Mucosa of descending colon (tissue), 3 donors: ENCODE measurements around the gene CDX1. TPM values are rescaled to one million over a fixed set of nuclear protein-coding genes. Genes with fewer than 3 reads are reported as not detected.
A peak's percentile ranks its signal among the peaks of the same experiment; 100 is the strongest.

ENCODE experiments used
- ATAC-seq: fragments of 200-7000 bp; cut with Tn5 transposase; one replicate; pipeline ENCODE4 v1.9.1; 2020; ENCODE audit warnings: mild to moderate bottlenecking, moderate library complexity
- DNase-seq, 3 donors: peaks; one replicate each; pipeline ENCODE4 v3.0.0-alpha.2; 2020
- H3K36me3 ChIP-seq: fragments of 200-600 bp; one replicate; pipeline ENCODE4 v1.8.0; 2021; ENCODE audit warnings: low read depth, mild to moderate bottlenecking
- H3K4me1 ChIP-seq: fragments of 200-600 bp; one replicate; pipeline ENCODE4 v1.8.0; 2021; ENCODE audit warnings: low read depth, mild to moderate bottlenecking
- H3K4me3 ChIP-seq: fragments of 200-600 bp; one replicate; pipeline ENCODE4 v1.8.0; 2021; ENCODE audit warnings: mild to moderate bottlenecking
- H3K9me3 ChIP-seq: fragments of 200-600 bp; one replicate; pipeline ENCODE4 v1.8.0; 2021; ENCODE audit warnings: mild to moderate bottlenecking
- CTCF ChIP-seq: fragments of 200-600 bp; IDR thresholded peaks from one replicate; pipeline ENCODE4 v1.8.0; 2022; ENCODE audit warnings: antibody characterized with exemption, mild to moderate bottlenecking
- intact Hi-C, 2 donors: fragments of 100-400 bp; cut with DNase I in 1 of 2; cut with micrococcal nuclease in 1 of 2; formaldehyde crosslinking; loops; one replicate each; pipeline versions ENCODE4 v1.11.0 to v1.11.1; 2022; cut with DNase I, micrococcal nuclease
- long read RNA-seq, 2 donors: library from polyadenylated mRNA; unstranded; transcript quantifications; one replicate each; pipeline ENCODE4 v2.0.0, GENCODE V29; 2019 to 2021
- total RNA-seq, 3 donors: library from RNA; stranded (reverse); fragmentation: NEBNext Ultra II Directional in 2 of 3; extraction: Animal tissue kit (Norgen Biotek cat#: 25700) in 2 of 3; gene quantifications; one replicate each; pipeline versions ENCODE4 v1.2.1 to v1.2.4, GENCODE V29; 2021 to 2023
- donor health status: DM: no; HTN: no; CAD: no; lungs with moderate emphysema.
- donor health status: DM: no; HTN: no; CAD: no.
- donor health status: DM: no; HTN: yes; CAD: no.

Gene CDX1
- total RNA-seq = 100 to 1,000 TPM; 140 to 306 (median 302) TPM
- long read RNA-seq, donor 1, transcript CDX1-201 (3 exons, 1,758 nt) = major isoform, 366 of 383 reads
- long read RNA-seq, donor 1, partial matches to known transcripts = 7 of 383 reads
- long read RNA-seq, donor 1, other reads (novel, unspliced or antisense) = 10 of 383 reads
- long read RNA-seq, donor 2, partial matches to known transcripts = 9 of 11 reads
- long read RNA-seq, donor 2, other reads (novel, unspliced or antisense) = 1 of 11 reads

GRCh38 chr5:150166650-150167511 lies at the start of gene CDX1:
TSS of gene CDX1 (plus strand) at chr5:150166778. CDS start at chr5:150166877, 99 bp downstream.
- peak in 2 of 3 donors; percentile 74 to 88 for DNase-seq
- no peak for TF ChIP-seq CTCF
- Histone ChIP-seq H3K4me3 (peak within 1 kb of the TSS; percentile 47), H3K36me3 (no peaks in the 10 kb centered on the region), H3K9me3 (no peaks in the 10 kb centered on the region), H3K4me1 (peaks cover 51% of the 10 kb centered on the region)
- ATAC-seq = peak; percentile 34
- intact Hi-C loops = no loop called here

DNA sequence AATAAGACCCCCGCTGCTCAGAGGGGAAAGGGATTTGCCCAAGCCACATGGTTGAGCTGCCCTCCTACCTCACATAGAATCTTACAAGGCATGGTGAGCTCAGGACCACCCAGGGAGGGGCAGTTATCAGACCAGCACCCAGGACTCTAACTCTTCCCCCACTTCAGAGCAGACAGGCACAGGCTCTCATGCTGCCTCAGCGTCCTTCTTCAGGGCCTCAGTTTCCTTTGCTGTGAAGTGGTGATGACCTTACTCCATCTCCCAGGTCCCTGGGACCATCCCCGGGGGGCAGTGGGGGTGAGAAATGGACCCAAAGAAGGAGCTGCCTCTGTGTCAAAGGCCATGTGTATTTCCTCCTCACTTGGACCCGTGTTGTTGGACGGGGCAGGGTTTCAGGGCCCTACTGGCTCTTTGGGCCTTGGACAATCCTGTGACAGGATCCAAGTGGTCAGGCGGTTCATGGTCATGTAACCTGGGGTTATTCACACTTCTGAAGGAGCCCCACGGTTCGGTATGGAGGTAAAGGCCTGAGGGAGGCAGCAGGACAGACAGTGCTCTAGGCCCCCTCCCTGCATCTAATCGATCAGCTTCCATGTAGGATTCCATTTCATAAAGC lies 48.5 kb upstream of the CDX1 start:
- ATAC-seq (no peak), DNase-seq (peak in 1 of 3 donors; percentile 1)
- no peak overlapping the region for H3K4me3 ChIP-seq
- peaks cover 10% of the 10 kb centered on the region for H3K4me1 ChIP-seq
- H3K9me3 ChIP-seq = no peaks in the 10 kb centered on the region
- no peak for TF ChIP-seq CTCF
- H3K36me3 ChIP-seq = no peaks in the 10 kb centered on the region
- intact Hi-C loops = no loop called here

GRCh38 chr5:150118561-150119229 lies 47.9 kb upstream of the CDX1 start:
- no peak for TF ChIP-seq CTCF
- Histone ChIP-seq H3K36me3 (no peaks in the 10 kb centered on the region), H3K9me3 (no peaks in the 10 kb centered on the region), H3K4me1 (peaks cover 10% of the 10 kb centered on the region), H3K4me3 (no peak overlapping the region)
- DNase-seq (peak in 1 of 3 donors; percentile 0), ATAC-seq (no peak)
- intact Hi-C loops = no loop called here

DNA sequence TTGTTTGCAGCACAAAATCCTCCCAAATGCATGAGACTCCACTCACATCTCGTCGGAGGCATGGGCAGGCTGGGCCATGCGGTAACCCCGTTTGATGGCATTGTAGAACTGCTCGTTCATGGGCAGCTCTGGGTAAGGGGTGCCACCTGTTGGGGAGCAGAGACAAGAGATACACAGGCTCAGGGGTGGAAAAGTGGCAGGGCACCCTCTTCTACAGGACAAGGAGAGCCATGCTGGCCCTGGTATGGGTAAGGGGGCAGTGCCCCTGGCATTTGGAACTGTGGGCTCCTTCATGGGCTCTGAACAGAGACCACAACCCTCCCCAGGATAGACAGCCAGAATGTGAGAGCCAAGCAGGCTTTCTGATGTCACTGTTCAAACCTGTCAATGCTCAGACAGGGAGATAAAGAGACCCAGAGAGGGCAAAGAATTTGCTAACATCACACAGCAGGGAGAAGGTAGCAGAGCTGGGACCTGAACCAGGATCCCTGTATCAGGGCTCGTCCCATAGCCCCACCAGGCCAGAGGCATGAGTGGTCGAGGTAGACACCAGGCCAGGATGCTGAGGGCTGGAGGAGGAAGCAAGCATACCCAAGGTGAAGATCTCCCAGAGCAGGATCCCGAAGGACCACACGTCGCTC lies 47.0 kb upstream of the CDX1 start:
- Histone ChIP-seq H3K36me3 (no peaks in the 10 kb centered on the region), H3K9me3 (no peaks in the 10 kb centered on the region), H3K4me3 (no peak overlapping the region), H3K4me1 (peaks cover 10% of the 10 kb centered on the region)
- ATAC-seq = no peak
- intact Hi-C loops = no loop called here
- peak in 1 of 3 donors; percentile 17 for DNase-seq
- no peak for TF ChIP-seq CTCF

DNA sequence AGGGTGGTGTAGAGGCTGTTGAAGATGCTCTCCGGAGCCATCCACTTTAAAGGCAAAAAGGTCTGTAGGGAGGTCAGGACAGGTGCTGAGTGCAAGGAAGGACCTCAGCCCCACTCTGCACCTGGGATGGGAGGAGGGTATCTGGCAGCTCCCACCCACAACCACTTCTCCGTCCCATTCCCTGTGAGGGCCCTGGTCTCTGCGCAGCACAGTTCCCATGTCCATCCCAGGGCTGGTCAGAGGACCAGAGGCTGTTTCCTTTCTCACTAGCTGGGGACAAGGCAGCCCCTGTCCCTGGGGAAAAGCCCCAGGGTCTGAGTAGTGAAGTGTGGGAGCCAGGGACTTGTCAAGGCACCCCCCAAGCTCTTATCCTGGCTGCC lies 46.5 kb upstream of the CDX1 start:
- Histone ChIP-seq H3K4me1 (peaks cover 10% of the 10 kb centered on the region), H3K36me3 (no peaks in the 10 kb centered on the region), H3K4me3 (no peak overlapping the region), H3K9me3 (no peaks in the 10 kb centered on the region)
- intact Hi-C loops = no loop called here
- ATAC-seq (no peak), DNase-seq (no peak)
- TF ChIP-seq CTCF = no peak
